ENCODE data around the gene RLF.
A peak's percentile ranks its signal among the peaks of the same experiment; 100 is the strongest.

Gene RLF, protein sequence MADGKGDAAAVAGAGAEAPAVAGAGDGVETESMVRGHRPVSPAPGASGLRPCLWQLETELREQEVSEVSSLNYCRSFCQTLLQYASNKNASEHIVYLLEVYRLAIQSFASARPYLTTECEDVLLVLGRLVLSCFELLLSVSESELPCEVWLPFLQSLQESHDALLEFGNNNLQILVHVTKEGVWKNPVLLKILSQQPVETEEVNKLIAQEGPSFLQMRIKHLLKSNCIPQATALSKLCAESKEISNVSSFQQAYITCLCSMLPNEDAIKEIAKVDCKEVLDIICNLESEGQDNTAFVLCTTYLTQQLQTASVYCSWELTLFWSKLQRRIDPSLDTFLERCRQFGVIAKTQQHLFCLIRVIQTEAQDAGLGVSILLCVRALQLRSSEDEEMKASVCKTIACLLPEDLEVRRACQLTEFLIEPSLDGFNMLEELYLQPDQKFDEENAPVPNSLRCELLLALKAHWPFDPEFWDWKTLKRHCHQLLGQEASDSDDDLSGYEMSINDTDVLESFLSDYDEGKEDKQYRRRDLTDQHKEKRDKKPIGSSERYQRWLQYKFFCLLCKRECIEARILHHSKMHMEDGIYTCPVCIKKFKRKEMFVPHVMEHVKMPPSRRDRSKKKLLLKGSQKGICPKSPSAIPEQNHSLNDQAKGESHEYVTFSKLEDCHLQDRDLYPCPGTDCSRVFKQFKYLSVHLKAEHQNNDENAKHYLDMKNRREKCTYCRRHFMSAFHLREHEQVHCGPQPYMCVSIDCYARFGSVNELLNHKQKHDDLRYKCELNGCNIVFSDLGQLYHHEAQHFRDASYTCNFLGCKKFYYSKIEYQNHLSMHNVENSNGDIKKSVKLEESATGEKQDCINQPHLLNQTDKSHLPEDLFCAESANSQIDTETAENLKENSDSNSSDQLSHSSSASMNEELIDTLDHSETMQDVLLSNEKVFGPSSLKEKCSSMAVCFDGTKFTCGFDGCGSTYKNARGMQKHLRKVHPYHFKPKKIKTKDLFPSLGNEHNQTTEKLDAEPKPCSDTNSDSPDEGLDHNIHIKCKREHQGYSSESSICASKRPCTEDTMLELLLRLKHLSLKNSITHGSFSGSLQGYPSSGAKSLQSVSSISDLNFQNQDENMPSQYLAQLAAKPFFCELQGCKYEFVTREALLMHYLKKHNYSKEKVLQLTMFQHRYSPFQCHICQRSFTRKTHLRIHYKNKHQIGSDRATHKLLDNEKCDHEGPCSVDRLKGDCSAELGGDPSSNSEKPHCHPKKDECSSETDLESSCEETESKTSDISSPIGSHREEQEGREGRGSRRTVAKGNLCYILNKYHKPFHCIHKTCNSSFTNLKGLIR (N-terminal part only)

DNA sequence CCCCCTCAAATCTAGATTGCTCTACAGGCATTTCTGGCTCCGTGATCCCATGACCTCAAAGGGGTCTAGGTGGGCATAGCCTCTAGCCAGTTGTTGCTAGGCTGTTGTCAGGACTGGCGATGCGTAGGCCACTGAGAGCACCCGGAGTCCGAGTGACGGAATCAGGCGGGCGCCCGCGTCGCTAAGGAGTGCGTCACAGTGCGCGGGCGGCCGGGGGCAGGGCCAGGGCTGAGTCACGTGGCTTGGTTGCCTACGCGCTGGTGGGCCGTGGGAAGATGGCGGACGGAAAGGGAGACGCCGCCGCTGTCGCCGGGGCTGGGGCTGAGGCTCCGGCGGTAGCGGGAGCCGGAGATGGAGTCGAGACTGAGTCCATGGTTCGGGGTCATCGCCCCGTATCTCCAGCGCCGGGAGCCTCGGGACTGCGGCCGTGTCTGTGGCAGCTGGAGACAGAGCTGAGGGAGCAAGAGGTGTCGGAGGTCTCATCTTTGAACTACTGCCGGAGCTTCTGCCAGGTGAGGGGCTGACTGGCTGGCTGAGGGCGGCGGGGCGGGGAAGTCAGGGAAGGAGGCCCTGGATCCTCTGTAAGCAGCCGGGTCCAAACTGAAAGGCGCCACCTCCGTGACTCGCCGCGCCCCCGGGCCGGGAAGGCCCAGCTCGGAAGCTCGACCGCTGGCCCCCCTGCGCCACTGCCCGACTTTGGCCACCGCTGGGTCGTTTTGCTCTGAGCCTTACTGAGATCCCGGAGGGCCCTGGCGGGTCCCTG, at the start of gene RLF:
RLF (plus strand) TSS at position 263 of the 763 bp plus-strand sequence; CDS start at position 276, 13 bp downstream.
- peak; percentile 95 for DNase-seq

DNA sequence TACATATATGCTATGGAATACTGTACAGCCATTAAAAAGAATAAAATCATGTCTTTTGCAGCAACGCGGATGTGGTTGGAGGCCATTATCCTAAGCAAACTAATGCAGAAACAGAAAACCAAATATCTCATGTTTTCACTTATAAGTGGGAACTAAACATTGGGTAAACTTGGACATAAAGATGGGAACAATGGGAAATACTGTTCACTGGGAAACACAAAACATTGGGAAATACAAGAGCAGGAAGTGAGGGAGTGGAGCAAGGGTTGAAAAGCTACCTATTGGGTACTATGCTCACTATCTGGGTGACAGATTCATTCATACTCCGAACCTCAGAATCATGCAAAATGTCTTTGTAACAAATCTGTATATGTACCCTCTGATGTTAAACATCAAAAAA, 46.8 kb upstream of the RLF start:
- DNase-seq = no peak

DNA sequence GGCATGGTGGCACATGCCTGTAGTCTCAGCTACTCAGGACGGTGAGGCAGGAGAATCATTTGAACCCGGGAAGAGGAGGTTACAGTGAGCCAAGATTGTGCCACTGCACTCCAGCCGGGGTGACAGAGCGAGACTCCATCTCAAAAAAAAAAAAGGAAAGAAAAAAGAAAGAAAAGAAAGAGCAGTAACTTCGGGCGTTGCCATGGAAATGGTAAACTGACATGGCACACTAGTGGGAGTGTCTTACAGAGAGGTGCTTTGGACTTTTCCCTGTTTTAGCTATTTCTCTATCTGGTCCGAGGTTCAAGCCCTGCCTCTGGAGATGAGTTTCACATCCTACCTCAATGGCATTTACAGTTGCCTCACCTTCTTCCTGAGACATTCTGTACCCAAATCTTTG, 41.1 kb upstream of the RLF start:
- DNase-seq = no peak

DNA sequence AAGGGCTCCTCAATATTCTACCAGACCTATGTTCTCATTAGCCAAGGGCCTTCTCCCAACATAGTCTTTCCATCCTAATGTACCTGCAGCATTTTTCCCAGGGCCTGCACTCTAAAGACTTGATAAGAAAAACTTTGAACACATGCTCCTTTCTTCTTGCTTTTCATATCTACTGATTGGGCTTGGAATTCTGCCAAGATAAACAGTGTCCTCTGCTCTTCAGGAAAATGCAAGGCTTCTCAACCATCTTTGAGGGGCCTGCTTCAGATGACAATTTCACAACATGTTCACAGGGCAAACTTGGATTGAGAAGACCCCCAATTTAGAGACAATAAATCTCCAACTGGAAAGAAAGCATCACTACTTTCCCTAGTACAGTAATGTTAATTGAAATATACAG, 38.3 kb upstream of the RLF start:
- DNase-seq = no peak

DNA sequence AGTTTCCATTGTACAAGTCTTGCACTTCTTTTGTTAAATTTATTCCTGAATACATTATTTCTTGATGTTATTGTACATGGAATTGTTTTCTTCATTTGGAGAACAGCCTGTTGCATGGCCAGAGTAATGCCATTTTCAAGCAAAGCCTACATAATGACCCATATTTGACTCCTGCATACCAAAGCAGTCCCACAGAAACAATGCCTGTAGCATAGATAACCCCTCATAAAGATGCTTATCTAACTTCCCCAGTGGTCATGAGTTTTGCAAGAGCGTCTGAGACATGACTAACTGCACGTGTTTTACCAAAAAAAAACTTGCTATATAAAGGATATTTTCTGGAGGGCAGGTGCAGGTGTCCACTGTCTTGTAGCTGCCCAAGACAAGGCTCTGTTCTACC, 30.3 kb upstream of the RLF start:
- no peak for DNase-seq

DNA sequence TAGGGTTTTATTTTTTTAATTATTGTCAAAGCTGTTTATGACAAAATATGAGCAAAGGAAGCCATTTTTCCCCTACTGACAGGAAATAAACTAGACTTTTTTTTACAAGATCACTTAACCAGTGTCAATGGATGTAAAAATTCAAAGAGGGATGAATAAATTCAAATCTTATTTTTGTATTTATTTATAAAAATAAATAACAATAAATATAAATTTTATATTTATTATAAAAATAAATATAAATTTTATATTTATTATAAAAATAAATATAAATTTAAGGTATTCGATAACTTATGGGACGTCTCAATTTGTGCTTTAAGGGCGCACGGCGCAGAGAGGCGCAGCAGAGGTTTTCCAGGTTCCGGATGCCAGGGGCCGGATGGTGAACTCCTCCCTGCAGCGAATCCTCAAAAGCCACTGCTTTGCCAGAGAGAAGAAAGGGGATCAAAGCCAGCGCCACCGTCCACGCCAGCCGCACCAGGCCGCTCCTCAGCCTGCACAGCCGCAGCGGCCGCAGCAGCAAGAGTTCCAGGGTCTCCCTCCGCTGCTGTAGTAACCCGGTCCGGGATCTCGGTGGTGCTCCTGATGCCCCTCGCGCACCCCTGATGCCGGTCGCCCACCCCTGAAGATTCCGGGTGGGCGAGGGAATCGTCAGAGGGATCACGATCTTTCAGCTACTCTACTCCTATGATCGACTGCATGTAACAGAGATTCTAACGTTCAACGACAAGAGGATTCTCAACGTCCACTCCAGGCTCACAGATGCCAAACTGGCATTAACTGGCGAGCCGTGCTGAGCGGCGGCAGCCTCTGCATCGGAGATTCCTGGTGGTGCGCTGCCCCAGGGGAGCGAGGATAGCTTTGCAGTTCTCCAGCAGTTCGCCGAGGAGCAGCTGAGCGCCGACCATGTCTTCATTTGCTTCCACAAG, 28.5 kb upstream of the RLF start:
- no peak for DNase-seq

DNA sequence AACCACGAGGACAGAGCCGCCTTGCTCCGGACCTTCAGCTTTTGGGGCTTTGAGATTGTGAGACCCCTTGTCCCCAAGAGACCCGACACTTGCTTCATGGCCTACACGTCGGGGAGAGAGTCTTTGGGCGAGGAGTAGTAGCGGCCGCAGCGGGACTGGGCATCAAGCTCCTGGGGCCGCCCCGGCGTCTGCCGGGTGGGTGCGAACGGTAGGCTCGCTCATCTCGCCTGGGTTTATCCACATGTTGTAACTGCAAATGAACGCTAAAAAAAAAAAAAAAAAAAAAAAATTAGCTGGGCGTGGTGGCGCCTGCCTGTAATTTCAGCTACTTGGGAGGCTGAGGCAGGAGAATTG, 27.9 kb upstream of the RLF start:
- no peak for DNase-seq

DNA sequence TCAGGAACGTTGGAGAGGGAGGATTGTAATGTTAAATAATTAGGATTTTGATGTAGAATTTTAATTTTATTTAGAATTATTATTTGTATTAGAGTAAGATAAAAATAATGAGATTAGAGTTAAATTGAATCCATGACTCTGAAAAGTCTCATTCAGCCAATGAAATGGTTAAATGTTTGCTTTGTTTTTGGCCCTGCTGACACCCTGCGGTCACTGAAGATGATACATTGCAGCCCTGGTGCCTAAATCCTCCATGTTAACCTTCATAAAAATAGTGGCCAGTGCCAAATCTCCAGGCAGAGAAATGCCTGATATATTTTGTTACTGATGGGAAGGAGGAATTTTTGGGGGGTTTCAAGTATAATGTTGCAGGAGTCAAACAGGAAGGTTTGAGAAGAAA, 27.3 kb upstream of the RLF start:
- no peak for DNase-seq

DNA sequence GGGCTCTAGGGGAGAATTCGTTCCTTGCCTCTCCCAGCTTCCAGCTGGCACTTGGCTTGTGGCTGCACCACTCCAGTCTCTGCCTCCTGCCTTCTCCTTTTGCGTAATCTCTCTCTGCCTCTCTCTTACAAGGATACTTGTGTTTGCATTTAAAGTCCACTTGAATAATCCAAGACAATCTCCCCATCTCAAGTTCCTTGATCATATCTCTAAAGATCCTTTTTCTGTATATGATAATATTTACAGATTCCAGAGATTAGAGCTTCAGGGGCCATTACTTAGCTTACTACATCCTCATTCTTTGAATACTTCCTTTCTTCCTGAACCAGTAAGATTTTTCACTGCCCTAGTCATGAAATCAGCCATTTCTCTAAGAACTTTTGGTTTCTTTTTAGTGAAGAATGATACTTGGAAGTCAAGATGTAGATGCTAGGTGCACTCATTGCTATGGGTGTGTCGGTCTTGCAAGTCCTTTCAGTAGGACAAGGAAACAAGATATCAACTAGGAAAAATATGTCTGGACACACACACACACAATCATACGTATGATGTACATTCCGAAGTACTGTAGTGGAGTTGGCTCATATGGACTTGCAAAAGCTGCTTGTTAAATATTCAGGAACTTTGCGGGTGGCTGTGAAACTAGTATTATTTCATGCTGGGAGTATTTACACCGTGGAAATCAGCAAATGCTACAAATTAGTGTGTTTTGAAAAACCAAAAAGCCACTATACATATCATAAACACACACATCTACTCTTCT, 20.8 kb upstream of the RLF start:
- no peak for DNase-seq

DNA sequence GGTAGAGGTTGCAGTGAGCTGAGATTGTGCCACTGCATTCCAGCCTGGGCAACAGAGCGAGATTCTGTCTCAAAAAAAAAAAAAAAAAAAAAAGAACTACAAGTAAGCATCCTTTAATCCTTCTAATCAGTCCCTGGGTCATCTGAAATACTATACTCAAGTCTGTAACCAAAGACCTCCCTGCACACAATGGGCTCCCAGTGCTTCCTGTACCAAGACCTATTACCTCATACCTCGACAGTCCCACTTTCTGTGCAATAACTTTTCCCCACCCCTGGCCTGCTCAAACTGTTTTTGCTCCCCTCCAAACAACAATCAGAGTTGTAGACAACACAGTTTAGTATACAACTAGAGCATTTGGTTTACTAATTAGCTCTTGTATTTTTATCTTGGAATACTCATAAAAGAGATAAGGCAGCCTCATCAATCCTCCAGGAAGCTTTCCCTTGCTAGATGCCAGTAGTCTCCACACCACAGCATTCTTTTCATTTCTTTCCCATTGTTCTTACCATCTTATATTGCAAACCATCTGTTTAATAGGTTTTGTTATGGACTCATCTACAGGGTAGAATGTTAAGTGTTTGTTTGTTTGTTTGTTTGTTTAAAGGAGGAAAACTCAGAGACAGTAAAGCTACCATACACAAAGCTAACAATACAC, 19.2 kb upstream of the RLF start:
- DNase-seq = no peak

DNA sequence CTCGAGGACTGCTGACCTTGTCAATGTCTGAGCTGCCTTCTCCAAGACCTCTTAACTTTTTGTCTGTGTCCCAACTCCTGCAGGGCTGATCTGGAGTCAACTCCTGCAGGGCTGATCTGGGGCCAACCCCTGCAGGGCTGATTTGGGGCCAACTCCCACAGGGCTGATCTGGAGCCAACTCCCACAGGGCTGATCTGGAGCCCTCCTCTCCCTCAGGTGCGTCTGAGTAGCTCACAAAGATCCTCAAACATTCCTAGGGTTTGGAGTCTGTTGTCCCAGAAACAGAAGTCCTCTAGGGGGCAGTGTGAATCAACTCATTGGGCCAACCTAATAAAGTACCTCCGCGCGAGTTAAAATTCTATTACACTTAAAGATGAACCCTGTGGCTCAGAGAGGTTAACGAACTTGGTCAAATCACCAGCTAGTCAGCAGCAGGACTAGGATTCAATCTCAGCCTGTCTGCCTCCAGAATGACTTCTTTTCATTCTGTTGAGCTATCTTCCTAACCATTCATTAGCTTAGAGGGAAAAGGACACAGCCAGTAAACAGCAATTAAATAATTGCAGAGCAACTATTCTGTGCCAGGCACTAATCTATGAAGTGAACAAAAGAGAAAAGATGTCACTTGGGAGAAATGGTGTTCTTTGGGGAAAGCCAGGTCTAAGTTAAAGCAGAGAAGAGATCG, 17.2 kb upstream of the RLF start:
- DNase-seq = peak; percentile 37

DNA sequence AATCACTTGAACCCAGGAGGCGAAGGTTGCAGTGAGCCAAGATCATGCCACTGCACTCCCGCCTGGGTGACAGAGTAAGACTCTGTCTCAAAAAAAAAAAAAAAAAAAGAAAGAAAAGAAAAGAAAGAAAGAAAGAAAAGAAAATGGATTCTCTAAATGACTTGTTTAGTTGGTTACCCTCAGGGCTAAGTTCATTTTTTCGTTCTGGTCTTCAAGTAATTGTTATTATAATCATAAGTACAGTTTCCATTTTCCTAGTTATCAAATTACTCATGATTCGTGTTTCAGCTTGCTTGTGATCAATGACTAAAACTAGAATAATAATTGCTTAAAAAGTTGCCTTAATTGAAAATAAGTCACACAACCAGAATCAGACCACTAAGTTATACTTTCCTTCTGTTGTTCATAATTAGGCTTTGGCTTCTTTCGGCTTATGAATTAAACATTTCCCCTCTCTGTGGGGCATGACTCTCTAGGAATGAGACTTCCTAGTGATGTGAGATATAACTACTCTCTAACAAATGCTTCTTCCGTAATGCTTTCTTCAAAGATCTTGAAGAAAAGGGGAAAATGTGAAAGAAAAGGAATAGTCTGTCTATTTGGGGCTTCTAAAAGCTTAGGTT, 9.6 kb upstream of the RLF start:
- DNase-seq = no peak

DNA sequence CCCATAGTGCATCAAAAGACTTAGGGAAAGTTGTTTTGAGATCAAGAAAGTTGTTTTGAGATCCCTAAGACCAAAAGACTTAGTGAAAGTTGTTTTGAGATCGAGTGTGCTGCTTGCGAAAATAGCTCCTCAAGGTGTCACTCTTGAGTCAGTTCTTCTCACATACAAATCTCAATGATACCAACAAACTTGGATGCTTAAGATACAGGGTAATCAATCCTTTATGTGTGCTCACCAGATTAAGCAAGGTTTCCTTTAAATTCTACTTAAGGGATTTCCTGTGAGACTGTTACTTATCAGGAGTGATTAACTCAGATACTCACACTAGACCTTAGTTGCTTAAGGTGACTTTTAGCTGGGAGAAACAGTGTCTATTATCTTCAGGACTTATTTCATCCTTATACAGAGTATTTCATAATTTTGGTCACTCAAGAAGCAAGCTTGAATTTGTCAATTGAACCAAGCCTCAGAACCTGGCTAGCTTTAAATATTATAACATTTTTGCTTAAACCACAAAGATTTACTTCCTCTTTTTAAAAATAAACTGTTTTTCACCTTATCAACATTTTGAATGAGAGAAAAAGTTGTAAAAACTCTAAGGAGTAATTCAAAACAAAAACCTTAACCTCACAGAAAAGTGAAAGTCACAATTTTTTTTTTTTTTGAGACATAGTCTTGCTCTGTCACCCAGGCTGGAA, 8.0 kb upstream of the RLF start:
- DNase-seq = no peak

DNA sequence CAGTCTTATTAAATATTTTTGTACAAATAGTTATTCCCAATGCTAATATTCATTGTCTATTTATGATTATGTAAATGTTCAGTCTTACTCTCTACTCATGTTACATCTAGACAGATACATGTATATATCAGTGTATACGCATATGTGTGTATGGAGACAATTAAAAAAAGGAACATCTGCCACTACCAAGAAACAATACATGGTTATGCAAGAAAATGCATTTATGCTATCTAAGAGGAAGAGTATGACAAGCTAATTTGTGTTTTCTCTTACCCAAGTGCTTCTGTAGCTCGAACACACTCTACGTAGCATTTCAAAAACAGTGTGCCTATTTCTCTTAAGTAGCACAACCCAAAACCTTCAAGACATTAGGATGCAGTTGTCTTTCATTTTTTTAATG, 6.1 kb upstream of the RLF start:
- DNase-seq = no peak

DNA sequence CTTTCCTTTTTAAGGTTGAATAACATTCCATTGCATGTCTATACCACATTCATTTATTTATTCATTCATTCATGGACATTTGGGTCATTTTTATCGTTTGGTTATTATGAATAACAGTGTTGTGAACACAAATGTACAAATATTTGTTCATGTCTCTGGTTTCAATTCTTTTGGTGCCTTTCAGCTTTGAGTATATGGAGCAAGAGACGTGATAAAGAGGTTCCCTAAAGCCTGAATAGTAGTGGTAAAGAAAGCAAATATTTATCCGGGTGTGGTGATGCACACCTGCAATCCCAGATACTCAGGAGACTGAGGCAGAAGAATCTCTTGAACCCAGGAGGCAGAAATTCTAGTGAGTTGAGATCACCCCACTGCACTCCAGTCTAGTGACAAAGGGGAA, 5.3 kb upstream of the RLF start:
- DNase-seq = no peak

DNA sequence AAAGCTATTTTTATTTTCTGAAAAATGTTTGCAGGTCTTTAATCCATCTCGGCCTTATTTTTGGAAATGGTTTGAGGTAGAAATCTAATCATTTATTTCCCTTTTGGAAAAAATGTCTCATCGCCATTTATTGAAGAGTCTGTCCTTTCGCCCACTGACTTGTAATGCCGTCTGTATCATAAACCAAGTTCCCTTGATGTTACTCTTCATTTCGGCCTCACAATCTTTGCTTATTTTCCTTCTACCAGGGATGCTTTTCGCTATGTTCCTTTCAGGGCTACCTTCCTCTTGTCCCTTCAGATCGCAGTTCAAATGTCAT, 422 bp upstream of the RLF start:
- no peak for DNase-seq

DNA sequence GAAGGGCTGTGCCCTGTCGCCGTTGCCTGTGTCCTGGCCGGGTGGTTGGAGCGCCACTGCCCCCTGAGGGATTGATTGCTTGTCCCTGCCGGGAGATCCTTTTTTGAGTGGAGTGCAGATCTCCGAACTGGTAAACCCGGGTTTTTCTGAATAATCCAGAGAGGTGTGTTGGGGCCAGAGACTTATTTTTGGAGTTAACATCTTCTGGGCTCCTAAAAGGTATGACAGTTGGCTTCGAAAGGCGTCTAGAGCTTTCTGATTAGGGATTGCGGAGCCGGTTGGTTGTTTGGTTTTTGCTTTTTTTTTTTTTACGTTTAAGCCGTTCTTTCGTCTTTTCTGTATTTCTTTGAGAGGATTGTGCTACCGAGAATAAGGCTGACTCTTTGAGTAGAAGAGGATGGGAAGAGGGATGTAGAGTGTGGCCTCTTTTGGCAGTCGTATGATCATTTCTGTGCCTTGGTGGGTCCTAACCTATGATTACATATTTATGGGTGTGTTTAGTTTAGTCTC, 756 bp downstream of the RLF start:
- DNase-seq = no peak

DNA sequence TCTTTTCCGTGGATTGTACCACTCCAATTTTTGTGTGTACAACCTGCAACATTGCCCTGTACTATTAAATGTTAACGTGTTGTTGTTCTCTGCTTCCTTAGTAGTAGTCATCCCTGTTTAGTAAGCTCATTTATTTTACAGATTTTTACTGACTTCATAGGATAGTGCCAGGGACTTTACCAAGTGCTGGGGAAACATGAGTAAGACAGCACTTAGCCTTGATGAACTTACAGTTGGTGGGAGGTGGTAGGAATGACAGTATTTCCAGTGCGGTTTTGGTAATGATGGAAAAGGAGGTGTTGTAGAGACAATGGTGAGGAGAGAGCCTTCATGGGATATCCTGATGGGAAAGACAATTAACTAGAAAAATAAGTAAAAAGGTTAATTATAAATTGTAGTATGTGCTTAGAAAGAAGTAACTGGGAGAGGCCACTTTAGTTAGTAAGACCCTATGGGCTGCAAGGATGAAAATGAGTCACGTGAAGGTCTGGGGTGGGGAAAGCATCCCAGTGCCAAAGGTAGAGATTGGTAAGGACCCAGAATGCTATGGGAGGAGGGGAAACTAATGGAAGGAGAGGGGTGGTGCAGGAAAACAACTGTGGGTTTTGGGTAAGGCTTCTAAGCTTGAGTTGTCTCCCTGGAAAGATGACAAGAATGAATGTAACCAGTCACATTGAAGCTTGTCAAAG, 1.7 kb downstream of the RLF start:
- no peak for DNase-seq

Measured in activated T-cell treated with anti-CD3 and anti-CD28 coated beads, Interleukin-2, amount 50 U/mL, for 1 hour (primary cell).